ENCODE measurements around the gene JAZF1.
"Not testable (repeated sequence)": the region's sequence is repeated elsewhere in the genome, so short reads cannot be mapped to it uniquely, and the experiment has no call there.

The JAZF1 gene

GRCh38 chr7:28033386-28033785 lies 147.2 kb downstream of the JAZF1 start:
- no peak for DNase-seq

GRCh38 chr7:28032738-28033380 lies 147.7 kb downstream of the JAZF1 start:
- DNase-seq = no peak

GRCh38 chr7:28029051-28029450 lies 151.5 kb downstream of the JAZF1 start:
- DNase-seq = no peak

DNA sequence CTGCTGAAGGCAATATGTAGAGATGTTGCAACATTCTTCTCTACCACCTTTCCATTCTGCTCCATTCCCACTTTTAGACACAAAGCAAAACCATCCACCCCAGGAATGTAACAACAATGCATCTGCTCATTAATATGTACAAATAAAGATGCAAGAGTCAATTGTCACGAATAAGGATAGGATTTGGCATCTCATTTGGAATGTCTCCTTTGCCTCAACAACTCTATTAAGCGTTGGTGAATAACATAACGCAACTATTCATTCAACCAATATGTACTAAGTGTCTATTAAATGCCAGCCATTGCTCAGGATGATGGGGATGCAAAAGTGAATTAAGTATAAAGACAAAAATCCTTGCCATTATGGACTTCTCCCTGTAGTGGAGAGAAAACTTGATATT lies 152.1 kb downstream of the JAZF1 start:
- no peak for DNase-seq

- DNase-seq = no peak
These were observed 154.4 kb downstream of the JAZF1 start for GRCh38 chr7:28026237-28026636.

DNA sequence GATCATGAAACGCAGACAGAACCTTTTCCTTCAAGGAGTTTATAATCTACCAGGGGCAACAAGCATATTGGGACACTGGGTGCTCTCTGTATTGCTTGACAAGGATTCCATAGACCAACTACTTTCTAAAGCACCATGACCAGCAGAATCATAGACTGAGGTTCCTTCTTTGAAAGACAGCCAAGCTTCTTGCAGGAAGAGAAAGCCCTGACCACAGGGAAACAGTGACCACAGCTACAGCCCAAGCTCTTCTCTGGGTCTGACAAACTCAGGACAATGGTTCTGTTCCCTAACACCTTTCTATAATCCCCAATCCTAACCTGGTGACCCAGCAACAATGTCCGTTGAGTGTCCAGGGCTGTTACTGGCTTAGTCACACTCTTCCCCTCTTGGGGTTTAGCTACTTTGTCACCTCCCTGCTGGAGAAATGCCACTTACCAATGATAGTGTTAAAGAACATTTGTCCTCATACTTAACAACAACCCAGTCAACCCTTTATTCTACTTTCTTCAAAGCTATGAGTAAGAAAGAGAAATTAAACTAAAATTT lies 155.7 kb downstream of the JAZF1 start:
- DNase-seq = no peak

- DNase-seq = peak; percentile 63
These were observed 160.2 kb downstream of the JAZF1 start for GRCh38 chr7:28020302-28020940.

GRCh38 chr7:28018856-28019465 lies 161.6 kb downstream of the JAZF1 start:
- DNase-seq = no peak

DNA sequence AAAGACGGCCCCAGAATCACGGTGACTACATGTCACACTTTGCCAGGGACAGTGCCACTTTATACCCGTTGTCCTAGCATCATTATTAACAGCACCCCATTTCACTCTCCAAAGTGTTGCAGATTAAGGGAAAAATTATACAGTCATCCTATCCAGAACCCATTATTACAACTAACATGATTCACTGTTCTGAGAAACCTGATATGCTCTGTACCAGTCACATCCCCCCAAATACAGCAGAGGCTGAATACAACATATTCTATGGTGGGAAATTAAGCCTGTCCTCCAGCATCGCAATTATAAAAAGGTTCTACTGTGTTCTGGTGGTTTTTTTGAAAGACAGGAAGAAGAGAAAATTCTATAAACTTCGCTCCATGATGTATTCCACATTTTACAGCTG lies 162.1 kb downstream of the JAZF1 start:
- DNase-seq = no peak

DNA sequence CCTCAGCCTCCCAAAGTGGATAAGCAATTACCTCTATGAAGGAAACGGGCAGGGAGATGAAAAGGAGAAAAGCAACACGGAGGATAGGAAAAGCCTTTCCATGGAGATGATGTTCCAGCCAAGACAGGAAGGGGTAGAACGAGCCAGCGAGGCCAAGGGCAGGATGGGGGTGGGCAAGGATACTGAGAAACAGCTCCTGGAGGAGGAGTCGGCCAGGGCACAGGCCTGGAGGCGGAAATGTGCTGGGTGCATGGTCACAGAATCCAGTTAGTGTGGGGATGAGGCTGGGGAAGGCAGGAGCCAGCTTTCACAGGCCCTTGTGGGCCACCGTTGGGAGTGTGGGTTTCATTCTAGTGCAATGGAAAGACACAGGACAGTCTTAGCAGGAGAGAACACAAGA lies 162.6 kb downstream of the JAZF1 start:
- no peak for DNase-seq

DNA sequence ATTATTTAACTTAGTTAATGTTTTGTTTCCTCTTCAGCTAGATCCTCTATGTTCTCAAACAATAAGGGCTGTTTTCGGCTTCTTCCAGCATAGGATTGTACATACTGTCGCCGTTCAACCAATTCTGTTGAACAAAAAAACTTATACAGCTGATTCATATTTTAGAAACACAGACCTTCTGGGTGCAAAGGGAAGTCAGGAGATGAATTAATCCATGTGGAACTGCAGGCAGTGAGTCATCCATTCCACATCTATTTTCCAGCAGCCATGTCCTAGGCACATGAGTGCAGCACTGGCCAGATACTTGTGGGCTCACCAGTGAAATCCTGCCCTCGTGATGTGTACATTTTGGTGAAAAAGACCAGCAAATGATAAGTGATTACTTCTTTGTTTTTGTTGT lies 163.2 kb downstream of the JAZF1 start:
- no peak for DNase-seq

DNA sequence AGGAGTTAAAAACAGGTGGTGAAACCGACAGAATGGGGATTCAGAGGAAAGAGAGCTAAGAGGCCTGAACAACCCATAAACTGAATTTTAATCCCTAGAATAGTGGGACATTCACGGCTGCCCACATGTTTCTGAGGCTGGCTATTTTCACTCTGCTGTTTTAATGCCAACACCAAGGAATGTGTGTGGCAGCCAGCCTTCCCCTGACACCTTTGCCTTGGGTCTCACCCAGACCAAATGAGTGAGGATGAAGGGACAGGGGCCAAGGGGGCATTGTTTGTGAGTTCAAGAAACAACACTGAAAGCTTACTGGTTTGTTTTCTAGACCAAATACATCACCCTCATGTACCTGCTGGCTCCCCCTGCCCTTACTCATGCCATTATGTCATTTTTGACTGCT lies 164.3 kb downstream of the JAZF1 start:
- DNase-seq = no peak

GRCh38 chr7:28015169-28015568 lies 165.4 kb downstream of the JAZF1 start:
- DNase-seq = no peak

DNA sequence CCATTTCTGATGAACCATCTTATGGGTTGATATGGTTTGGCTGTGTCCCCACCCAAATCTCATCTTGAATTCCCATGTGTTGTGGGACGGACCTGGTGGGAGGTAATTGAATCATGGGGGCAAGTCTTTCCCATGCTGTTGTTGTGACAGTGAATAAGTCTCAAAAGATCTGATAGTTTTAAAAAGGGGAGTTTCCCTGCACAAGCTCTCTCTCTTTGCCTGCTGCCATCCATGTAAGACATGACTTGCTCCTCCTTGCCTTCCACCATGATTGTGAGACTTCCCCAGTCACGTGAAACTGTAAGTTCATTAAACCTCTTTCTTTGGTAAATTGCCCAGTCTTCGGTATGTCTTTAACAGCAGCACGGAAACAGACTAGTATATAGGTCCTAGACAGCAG lies 166.3 kb downstream of the JAZF1 start:
- DNase-seq = not testable (repeated sequence)

DNA sequence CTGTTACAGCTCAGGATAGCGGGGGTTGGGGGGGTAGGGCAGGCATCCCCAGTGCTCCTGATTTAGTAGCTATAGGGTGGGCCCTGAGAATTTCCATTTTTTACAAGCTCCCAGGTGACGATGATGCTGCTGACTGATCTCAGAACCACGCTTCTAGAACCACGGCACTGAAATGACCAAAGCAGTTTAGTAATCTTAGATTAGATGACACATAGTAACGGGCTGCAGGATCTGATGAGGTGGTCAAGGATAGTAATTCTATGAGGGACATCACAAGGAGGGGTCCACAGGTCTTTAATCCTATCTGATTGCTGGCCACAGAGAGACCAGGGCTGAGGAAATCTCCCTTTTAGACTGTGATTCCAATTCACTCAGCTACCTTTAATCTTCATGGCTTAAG lies 167.2 kb downstream of the JAZF1 start:
- no peak for DNase-seq

DNA sequence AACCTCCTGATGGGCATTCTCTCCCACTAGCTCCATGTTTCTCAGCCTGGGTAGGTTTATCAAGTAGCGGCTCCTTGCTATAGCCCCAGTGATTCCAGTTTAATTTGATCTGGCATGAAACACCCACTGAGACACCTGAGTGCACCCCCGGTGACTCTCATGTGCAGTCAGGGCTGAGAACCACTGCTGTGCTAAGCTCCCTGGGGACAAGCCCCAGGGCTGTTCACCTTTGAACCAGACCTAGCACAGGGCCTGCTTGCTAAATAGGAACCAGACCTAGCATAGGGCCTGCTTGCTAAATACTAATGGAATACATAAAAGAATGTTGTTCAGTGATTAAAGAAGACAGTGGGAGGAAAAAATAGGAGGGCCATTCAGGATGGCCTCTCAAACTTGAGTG lies 167.6 kb downstream of the JAZF1 start:
- no peak for DNase-seq

- DNase-seq = no peak
These were observed 171.7 kb downstream of the JAZF1 start for GRCh38 chr7:28008911-28009310.

- DNase-seq = no peak
These were observed 172.4 kb downstream of the JAZF1 start for GRCh38 chr7:28008171-28008570.

DNA sequence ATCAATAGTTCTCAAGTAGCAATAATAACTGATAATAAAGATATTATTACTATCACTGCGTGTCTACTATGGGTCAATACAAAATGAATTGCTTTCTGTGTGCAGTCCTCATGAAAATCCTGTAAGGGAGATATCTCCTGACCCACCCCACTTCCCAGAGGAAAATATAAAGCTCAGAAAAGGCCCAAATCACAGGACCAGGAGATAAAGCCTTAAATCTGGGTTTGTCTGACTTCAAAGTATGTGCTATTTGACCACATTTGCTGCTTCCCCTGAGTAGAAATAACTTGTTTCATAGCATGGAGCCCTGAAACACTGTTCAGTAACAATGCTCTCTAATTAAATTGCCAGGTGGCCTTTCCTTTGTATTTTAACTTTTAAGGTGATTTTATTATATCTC lies 174.1 kb downstream of the JAZF1 start:
- no peak for DNase-seq

- DNase-seq = no peak
These were observed 174.8 kb downstream of the JAZF1 start for GRCh38 chr7:28005847-28006231.

DNA sequence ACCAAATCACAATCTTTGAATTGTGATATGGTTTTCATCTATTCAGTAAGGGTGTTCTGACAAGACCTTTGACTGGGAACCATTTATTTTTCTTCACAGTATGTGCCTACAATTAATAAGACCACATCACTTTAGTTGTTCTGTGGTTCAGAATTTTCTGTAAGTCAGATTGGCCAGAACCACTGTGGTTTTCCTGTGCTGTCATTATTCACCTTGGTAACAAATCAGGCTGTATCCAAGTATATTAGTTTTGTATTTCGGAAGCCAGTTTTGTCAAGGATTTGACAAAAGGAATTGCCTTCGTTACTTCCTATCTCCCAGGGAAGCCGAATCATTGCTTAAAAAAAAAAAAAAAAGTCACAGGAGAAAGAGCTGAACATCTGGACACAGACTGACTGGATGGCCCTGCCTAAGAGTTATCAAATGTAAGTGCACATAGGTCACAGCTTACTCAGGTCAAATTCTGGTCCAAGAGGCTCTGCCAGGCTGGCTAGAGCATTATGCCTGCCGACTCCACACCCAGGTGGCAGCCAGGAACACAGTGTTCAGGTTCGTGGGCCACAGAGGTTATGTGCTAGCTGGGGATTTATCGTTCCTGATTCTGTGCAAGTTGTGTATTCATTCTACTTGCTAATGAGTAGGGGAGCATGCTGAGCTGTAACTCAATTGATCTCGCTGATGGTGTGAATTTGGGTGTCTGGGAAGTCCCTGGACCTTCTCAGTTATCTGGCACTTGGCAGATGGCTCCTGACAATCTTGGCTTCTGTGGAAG lies 175.3 kb downstream of the JAZF1 start:
- no peak for DNase-seq

DNA sequence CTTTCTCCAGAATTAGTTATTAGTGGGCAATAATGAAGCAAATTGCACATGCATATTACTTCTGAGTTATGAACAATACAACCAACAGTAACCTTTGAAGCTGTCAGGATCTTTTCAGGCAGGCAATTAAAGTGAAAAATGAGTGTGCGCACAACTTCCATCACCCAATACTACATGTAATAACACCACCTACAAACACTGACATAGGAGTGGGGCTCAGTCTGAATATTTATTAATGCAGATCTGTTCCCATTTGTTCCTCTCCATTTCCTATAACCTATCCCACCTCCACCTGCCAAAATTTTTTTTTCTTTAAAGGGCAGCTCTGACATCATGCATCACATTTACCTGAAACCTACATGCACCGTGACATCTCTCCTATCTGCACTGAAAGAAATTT lies 177.2 kb downstream of the JAZF1 start:
- DNase-seq = no peak

DNA sequence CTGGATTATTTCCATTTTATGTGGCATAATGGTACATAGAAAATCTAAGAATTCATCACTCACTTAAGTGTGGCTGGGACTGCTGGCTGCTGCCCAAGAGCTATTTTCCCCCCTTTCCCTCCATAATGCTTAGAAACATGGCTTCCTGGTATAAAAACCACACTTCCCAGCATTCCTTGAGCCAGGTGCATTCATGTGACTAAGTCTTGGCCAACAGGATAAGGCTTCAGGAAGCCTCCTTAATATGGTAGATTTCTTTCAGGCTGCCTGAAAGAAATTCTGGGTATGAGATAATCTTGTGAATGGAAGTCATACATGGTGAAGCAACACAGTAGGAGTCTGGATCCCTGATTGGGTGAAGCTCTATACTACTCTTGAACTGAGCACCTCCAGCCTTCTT lies 178.0 kb downstream of the JAZF1 start:
- no peak for DNase-seq

- no peak for DNase-seq
These were observed 178.7 kb downstream of the JAZF1 start for GRCh38 chr7:28001896-28002295.

Data from GDM1 (cell line).